Measurements from ENCODE around the gene BSPRY. TPM values are rescaled to one million over a fixed set of nuclear protein-coding genes. Genes with fewer than 3 reads are reported as not detected.
"Not testable (repeated sequence)": the region's sequence is repeated elsewhere in the genome, so short reads cannot be mapped to it uniquely, and the experiment has no call there.

BSPRY gene
- total RNA-seq, 1 donor from 2014 or later, result 19.7 TPM

DNA sequence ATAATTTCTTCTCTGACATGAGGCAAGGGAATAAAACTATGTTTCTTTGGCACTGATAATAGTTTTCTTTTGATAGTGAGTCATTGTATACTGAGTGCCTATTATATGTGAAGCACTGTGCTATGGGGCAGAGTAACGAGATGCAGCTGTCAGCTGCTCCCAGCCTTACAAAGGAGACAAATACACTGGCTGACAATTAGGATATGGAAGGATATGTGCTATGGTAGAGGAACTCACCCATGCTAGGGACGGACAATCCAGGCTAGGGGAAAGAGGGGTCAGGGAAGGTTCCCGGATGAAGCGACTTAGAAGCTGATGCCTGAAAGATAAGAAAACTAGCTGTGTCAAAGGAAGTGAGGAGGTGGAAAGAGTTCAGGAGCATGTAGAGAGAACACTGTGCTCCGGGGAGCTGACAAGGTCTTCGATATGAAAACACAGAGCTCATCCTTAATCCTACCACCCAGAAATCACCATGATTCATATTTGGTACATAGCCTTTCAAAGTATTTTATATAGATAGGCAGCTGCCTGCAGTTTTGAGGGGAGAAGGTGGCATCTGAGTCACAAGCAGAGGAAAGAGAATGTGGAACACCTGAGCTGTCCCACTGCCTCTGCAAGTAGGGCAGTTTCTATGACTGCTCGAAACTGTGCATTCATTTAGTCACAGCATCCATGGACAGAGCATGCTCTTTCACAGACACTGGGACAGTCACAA, 12.1 kb downstream of the BSPRY start:
- Mint-ChIP-seq H3K36me3 (ENCODE audit: insufficient read depth) (peaks cover 11% of the 10 kb centered on the region), H3K4me1 (ENCODE audit: low read depth) (no peaks in the 10 kb centered on the region), H3K4me3 (ENCODE audit: low read depth) (no peak overlapping the region), H3K27me3 (no peaks in the 10 kb centered on the region), H3K9me3 (ENCODE audit: low read depth) (no peaks in the 10 kb centered on the region), H3K27ac (no peak overlapping the region)
- DNase-seq (ENCODE audit: low spot score, unreplicated experiment), result no peak
- TF ChIP-seq, protein P1, sequence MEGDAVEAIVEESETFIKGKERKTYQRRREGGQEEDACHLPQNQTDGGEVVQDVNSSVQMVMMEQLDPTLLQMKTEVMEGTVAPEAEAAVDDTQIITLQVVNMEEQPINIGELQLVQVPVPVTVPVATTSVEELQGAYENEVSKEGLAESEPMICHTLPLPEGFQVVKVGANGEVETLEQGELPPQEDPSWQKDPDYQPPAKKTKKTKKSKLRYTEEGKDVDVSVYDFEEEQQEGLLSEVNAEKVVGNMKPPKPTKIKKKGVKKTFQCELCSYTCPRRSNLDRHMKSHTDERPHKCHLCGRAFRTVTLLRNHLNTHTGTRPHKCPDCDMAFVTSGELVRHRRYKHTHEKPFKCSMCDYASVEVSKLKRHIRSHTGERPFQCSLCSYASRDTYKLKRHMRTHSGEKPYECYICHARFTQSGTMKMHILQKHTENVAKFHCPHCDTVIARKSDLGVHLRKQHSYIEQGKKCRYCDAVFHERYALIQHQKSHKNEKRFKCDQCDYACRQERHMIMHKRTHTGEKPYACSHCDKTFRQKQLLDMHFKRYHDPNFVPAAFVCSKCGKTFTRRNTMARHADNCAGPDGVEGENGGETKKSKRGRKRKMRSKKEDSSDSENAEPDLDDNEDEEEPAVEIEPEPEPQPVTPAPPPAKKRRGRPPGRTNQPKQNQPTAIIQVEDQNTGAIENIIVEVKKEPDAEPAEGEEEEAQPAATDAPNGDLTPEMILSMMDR (IDR thresholded peaks at IDR 0.05; ENCODE audit: unreplicated experiment), result no peak

DNA sequence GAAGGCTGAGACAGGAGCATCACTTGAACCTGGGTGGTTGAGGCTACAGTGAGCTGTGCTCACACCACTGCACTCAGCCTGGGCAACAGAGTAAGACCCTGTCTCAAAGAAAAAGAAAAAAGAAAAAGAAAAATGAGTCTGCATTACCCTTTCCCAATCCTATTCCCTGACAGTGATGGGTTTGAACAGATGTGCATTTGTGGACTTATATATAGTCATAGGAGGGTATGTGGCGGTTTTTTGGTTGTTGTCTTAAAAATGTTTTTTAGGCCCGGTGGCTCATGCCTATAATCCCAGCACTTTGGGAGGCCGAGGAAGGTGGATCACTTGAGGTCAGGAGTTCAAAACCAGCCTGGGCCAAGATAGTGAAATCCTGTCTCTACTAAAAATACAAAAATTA, 14.0 kb downstream of the BSPRY start:
- DNase-seq (ENCODE audit: low spot score, unreplicated experiment), result no peak
- no peaks in the 10 kb centered on the region for H3K27me3 Mint-ChIP-seq
- peaks cover 8% of the 10 kb centered on the region for H3K36me3 Mint-ChIP-seq (ENCODE audit: insufficient read depth)

DNA sequence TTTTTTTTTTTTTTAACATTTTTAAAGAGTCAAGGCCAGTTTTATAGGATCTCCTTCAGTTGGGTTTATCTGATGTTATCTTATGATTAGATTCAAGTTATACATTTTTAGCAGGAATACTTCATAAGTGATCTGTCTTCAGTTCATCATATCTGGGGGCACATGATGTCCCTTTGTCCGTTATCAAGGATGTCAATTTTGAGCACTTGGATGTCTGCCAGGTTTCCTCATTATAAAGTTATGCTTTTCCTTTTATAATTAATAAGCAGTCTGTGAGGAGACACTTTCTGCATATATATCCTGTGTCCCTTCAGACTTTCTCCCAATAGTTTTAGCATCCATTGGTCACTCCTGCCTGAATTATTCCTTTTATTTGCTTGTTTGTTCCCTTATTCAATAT, 15.6 kb downstream of the BSPRY start:
- TF ChIP-seq, protein P1 (IDR thresholded peaks at IDR 0.05; ENCODE audit: unreplicated experiment), result no peak
- H3K4me1 Mint-ChIP-seq (ENCODE audit: low read depth), result no peaks in the 10 kb centered on the region
- no peaks in the 10 kb centered on the region for H3K9me3 Mint-ChIP-seq (ENCODE audit: low read depth)
- no peak overlapping the region for H3K27ac Mint-ChIP-seq
- DNase-seq (ENCODE audit: low spot score, unreplicated experiment), result no peak
- no peak overlapping the region for H3K4me3 Mint-ChIP-seq (ENCODE audit: low read depth)
- peaks cover 8% of the 10 kb centered on the region for H3K36me3 Mint-ChIP-seq (ENCODE audit: insufficient read depth)
- no peaks in the 10 kb centered on the region for H3K27me3 Mint-ChIP-seq

More for the DNA sequence above, 14.0 kb downstream of the BSPRY start:
- H3K9me3 Mint-ChIP-seq (ENCODE audit: low read depth), result no peaks in the 10 kb centered on the region
- no peaks in the 10 kb centered on the region for H3K4me1 Mint-ChIP-seq (ENCODE audit: low read depth)
- no peak overlapping the region for H3K27ac Mint-ChIP-seq
- TF ChIP-seq, protein P1 (IDR thresholded peaks at IDR 0.05; ENCODE audit: unreplicated experiment), result no peak
- H3K4me3 Mint-ChIP-seq (ENCODE audit: low read depth), result no peak overlapping the region

DNA sequence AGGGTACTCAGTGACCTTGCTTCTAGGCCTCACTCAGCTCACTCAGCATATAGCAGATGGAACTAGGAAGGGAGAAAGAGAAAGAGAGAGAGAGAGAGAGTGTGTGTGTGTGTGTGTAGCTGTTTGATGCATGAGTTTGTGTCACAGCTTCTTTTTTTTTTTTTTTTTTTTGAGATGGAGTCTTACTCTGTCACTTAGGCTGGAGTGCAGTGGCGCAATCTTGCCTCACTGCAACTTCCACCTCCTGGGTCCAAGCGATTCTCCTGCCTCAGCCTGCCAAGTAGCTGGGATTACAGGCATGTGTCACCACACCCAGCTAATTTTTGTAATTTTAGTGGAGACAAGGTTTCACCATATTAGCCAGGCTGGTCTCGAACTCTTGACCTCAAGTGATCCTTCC, 16.3 kb downstream of the BSPRY start:
- H3K9me3 Mint-ChIP-seq (ENCODE audit: low read depth); H3K4me3 Mint-ChIP-seq (ENCODE audit: low read depth); DNase-seq (ENCODE audit: low spot score, unreplicated experiment); H3K27me3 Mint-ChIP-seq; H3K27ac Mint-ChIP-seq; H3K36me3 Mint-ChIP-seq (ENCODE audit: insufficient read depth); H3K4me1 Mint-ChIP-seq (ENCODE audit: low read depth): not testable (repeated sequence)

DNA sequence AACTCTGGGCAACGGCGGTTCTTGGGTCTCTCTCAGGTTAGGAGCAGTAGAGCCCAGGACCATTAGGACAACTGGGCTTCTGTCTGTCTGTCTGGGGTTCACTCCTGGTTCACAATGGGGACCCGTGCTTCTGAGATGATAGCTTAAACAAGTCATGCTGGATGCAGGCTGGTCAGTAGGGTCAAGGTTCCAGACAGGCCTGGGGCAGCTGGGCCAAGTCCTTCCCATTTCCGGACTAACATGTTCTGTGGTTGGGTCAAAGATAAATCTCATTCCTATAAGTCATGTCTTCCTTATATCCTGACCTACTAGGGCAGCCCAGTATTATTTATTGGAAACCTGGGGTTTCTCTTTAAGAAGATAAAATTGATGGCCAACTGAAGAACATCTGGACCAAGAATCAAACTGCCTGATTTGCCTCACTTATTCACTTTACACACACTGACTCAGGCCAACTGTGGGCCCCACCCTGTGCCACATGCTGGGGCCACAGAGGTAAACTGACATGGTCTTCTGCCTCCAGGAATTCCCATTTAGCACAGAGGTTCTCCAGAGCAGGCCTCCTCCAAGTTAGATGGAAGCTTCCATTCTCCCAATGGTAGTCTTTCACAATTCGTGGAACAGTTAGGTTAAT, 19.1 kb downstream of the BSPRY start:
- no peak overlapping the region for H3K4me3 Mint-ChIP-seq (ENCODE audit: low read depth)
- TF ChIP-seq, protein P1 (IDR thresholded peaks at IDR 0.05; ENCODE audit: unreplicated experiment), result no peak
- no peaks in the 10 kb centered on the region for H3K27me3 Mint-ChIP-seq
- no peak for DNase-seq (ENCODE audit: low spot score, unreplicated experiment)
- H3K36me3 Mint-ChIP-seq (ENCODE audit: insufficient read depth), result peaks cover 11% of the 10 kb centered on the region
- no peaks in the 10 kb centered on the region for H3K9me3 Mint-ChIP-seq (ENCODE audit: low read depth)
- peak overlapping the region; percentile 38 for H3K27ac Mint-ChIP-seq
- H3K4me1 Mint-ChIP-seq (ENCODE audit: low read depth), result peaks cover 6% of the 10 kb centered on the region
